Panc1 (cell line): Measurements from ENCODE around the gene SLC2A1. TPM values are rescaled to one million over a fixed set of nuclear protein-coding genes. Genes with fewer than 3 reads are reported as not detected.

Experiments
- ATAC-seq: fragments of 200-7000 bp; cut with Tn5 transposase; 2 replicates; pipeline ENCODE4 v1.9.1; 2020; ENCODE audit warnings: mild to moderate bottlenecking, moderate library complexity
- BruUV-seq: library from RNA; stranded (reverse); fragments of 400-500 nt; replicated peaks from 2 replicates; lab custom pipeline; 2021; lab: Mats Ljungman, UMichigan
- CTCF ChIA-PET: fragments of 300-600 bp; sonication (Branson Sonifier 250); formaldehyde crosslinking; loops from one replicate; lab custom pipeline; 2022; ENCODE audit warnings: antibody characterized with exemption; lab: Charles Lee
- POLR2A ChIA-PET: fragments of 300-600 bp; sonication (Branson Sonifier 250); formaldehyde crosslinking; loops from one replicate; lab custom pipeline; 2022; ENCODE audit warnings: antibody characterized with exemption; lab: Charles Lee
- DNase-seq: peaks from one replicate; pipeline ENCODE4 v3.0.0-alpha.2; 2010; ENCODE audit warnings: low read depth, low spot score
- H3K27ac ChIP-seq: 2 replicates; pipeline ENCODE4 v1.5.1; 2011; ENCODE audit warnings: mild to moderate bottlenecking, low read length, inconsistent platforms
- H3K27me3 ChIP-seq: fragments of 200-500 bp; sonication (Bioruptor generic); 2 replicates; pipeline ENCODE4 v1.6.0; 2014; ENCODE audit warnings: low read length, inconsistent platforms; ENCODE audit not compliant: control insufficient read depth, insufficient read depth
- H3K36me3 ChIP-seq: fragments of 200-500 bp; sonication (Bioruptor generic); 2 replicates; pipeline ENCODE4 v1.5.1; 2014; ENCODE audit warnings: inconsistent platforms, mild to moderate bottlenecking, low read length, moderate library complexity; ENCODE audit not compliant: control insufficient read depth, insufficient read depth
- H3K4me1 ChIP-seq: 2 replicates; pipeline ENCODE4 v1.5.1; 2011; ENCODE audit warnings: inconsistent platforms, mild to moderate bottlenecking, low read length, moderate library complexity; ENCODE audit not compliant: control insufficient read depth, insufficient read depth
- H3K4me3 ChIP-seq, 2 experiments: 2 replicates each; pipeline ENCODE4 v1.5.1; 2011 to 2012; ENCODE audit warnings: low read depth in 2 of 2, low read length in 2 of 2, mild to moderate bottlenecking in 2 of 2, inconsistent platforms in 1 of 2, moderate library complexity in 1 of 2
- H3K9me3 ChIP-seq: fragments of 200-500 bp; sonication (Bioruptor generic); 2 replicates; pipeline ENCODE4 v1.5.1; 2014; ENCODE audit warnings: low read depth, mild to moderate bottlenecking, inconsistent platforms, low read length, moderate library complexity; ENCODE audit not compliant: control insufficient read depth, insufficient read depth
- CTCF ChIP-seq: fragments of 450-650 bp; IDR thresholded peaks from 2 replicates; pipeline ENCODE4 v1.5.1; 2017; ENCODE audit warnings: mild to moderate bottlenecking
- POLR2AphosphoS5 ChIP-seq: IDR thresholded peaks from 2 replicates; pipeline ENCODE4 v1.6.1; 2012; ENCODE audit warnings: mild to moderate bottlenecking, low read depth, low read length, moderate library complexity
- SIN3A ChIP-seq: IDR thresholded peaks from 2 replicates; pipeline ENCODE4 v1.6.1; 2012; ENCODE audit warnings: low read depth, mild to moderate bottlenecking, low read length, moderate library complexity, borderline replicate concordance; ENCODE audit not compliant: insufficient read depth
- TCF7L2 ChIP-seq: IDR thresholded peaks from 2 replicates; pipeline ENCODE4 v1.6.1; 2011; ENCODE audit warnings: mild to moderate bottlenecking, low read depth, low read length, inconsistent platforms
- in situ Hi-C: cut with HindIII; loops from 2 replicates; pipeline ENCODE4 v1.10.0; 2016; ENCODE audit warnings: low sequenced_read_pairs, low pct_unique_long_range_greater_than_20kb
- intact Hi-C: fragments of 100-400 bp; cut with micrococcal nuclease; formaldehyde crosslinking; loops from one replicate; pipeline ENCODE4 v1.10.0; 2022; ENCODE audit not compliant: unreplicated experiment
- total RNA-seq: library from RNA; stranded (reverse); gene quantifications from one replicate; pipeline ENCODE4 v1.2.1, GENCODE V29; 2021; ENCODE audit not compliant: unreplicated experiment
- TF ChIP-seq, protein P1 (sequence below), 2 experiments: IDR thresholded peaks; 2 replicates each; pipeline ENCODE4 v1.6.1; 2011 to 2012; ENCODE audit warnings: low read depth in 2 of 2, control low read depth in 1 of 2, low read length in 1 of 2, mild to moderate bottlenecking in 1 of 2, moderate library complexity in 1 of 2; ENCODE audit not compliant: insufficient read depth in 1 of 2

SLC2A1 gene
- total RNA-seq, 1 experiment from 2014 or later: 32.9 TPM

- H3K4me1 ChIP-seq: peaks cover 62% of the 10 kb centered on the region
- H3K27me3 ChIP-seq: no peaks in the 10 kb centered on the region
- POLR2A ChIA-PET: no interaction called here
- BruUV-seq: no TSS peak
- CTCF ChIA-PET: no interaction called here
- no peaks in the 10 kb centered on the region for H3K36me3 ChIP-seq
- ATAC-seq (peak; percentile 77), DNase-seq (no peak)
- H3K27ac ChIP-seq: peak overlapping the region; percentile 45
- TF ChIP-seq POLR2AphosphoS5 (no peak), CTCF (no peak), SIN3A (no peak), TCF7L2 (no peak)
- TF ChIP-seq, protein P1, sequence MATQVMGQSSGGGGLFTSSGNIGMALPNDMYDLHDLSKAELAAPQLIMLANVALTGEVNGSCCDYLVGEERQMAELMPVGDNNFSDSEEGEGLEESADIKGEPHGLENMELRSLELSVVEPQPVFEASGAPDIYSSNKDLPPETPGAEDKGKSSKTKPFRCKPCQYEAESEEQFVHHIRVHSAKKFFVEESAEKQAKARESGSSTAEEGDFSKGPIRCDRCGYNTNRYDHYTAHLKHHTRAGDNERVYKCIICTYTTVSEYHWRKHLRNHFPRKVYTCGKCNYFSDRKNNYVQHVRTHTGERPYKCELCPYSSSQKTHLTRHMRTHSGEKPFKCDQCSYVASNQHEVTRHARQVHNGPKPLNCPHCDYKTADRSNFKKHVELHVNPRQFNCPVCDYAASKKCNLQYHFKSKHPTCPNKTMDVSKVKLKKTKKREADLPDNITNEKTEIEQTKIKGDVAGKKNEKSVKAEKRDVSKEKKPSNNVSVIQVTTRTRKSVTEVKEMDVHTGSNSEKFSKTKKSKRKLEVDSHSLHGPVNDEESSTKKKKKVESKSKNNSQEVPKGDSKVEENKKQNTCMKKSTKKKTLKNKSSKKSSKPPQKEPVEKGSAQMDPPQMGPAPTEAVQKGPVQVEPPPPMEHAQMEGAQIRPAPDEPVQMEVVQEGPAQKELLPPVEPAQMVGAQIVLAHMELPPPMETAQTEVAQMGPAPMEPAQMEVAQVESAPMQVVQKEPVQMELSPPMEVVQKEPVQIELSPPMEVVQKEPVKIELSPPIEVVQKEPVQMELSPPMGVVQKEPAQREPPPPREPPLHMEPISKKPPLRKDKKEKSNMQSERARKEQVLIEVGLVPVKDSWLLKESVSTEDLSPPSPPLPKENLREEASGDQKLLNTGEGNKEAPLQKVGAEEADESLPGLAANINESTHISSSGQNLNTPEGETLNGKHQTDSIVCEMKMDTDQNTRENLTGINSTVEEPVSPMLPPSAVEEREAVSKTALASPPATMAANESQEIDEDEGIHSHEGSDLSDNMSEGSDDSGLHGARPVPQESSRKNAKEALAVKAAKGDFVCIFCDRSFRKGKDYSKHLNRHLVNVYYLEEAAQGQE (IDR thresholded peaks at IDR 0.05; ENCODE audit: insufficient read depth in 1 of 2, low read depth in 2 of 2, low read length in 1 of 2): no peak
- intact Hi-C loops: no loop called here
- in situ Hi-C loops: no loop called here
- no peak overlapping the region for H3K4me3 ChIP-seq
- no peaks in the 10 kb centered on the region for H3K9me3 ChIP-seq
Observed at GRCh38 chr1:42940851-42941639, 17.6 kb downstream of the SLC2A1 start.

DNA sequence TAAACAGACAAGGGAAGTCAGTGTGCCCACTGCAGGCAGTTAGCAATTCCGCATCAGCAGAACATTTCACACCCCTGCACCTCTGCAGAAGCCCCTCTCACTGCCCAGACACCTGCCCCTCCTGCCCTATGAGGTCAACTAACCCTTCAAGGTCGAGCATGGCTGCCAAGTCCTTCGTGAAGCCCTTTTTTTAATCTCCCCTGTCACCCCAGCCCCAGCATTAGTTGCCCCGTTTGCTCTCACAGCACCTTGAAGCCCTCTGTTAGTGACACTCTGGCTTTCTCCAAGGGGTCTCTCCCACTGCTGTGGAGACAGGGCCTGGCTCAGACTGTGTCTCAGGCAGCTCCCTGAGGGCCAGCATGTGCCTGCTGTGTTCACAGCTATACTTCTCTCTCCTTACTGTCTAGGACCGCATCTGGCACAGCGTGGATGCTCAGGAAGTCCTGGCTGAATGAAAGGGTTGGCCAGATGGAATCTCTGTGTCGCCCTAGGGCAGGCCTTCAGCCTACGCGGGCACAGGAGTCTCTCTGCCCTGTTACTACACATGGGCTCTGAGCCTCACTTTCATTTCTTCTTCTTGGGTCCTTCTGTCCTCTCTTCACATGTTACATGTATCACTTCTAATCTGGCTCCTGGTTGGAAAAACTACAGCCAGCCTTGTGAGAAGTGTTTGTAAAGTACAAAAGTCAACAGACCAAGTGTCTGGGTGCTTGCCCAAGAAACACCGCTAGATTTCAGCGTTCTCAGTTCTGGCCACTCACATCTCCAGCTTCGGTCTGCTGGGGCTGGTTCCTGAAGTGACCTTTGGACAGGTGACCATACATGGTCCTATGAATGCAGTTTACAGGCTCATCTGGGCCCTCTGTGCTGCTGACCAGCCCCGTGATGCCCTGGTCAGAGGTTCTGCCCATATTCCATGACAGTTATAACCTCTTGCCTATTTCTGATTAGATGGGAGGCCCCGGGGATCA is 19.7 kb downstream of the SLC2A1 start:
- TF ChIP-seq POLR2AphosphoS5: no peak
- no peak for TF ChIP-seq SIN3A
- TF ChIP-seq, protein P1 (IDR thresholded peaks at IDR 0.05; ENCODE audit: insufficient read depth in 1 of 2, low read depth in 2 of 2, low read length in 1 of 2): no peak
- TF ChIP-seq TCF7L2: no peak
- peaks cover 49% of the 10 kb centered on the region for H3K4me1 ChIP-seq
- no peak overlapping the region for H3K4me3 ChIP-seq
- DNase-seq: no peak
- ATAC-seq: no peak
- no TSS peak for BruUV-seq
- peak overlapping the region; percentile 2; the same call in 1 of the 2 replicates for H3K27ac ChIP-seq
- H3K9me3 ChIP-seq: no peaks in the 10 kb centered on the region
- intact Hi-C loops (no loop called here), in situ Hi-C loops (no loop called here)
- no peaks in the 10 kb centered on the region for H3K27me3 ChIP-seq
- ChIA-PET POLR2A (no interaction called here), CTCF (no interaction called here)
- H3K36me3 ChIP-seq: no peaks in the 10 kb centered on the region
